ENCODE measurements around the gene CORO1C. TPM values are rescaled to one million over a fixed set of nuclear protein-coding genes. Genes with fewer than 3 reads are reported as not detected.

Gene CORO1C
- total RNA-seq, 1 donor from 2014 or later: 128 TPM

- peaks cover 48% of the 10 kb centered on the region for H4K20me1 ChIP-seq (ENCODE audit: low read depth)
- no peak for DNase-seq (ENCODE audit: low spot score)
- TF ChIP-seq EZH2 (IDR thresholded peaks at IDR 0.05) (no peak), EZH2phosphoT487 (IDR thresholded peaks at IDR 0.05) (no peak), CTCF (IDR thresholded peaks at IDR 0.05) (no peak)
- H3K79me2 ChIP-seq (ENCODE audit: low read depth): peaks cover 99% of the 10 kb centered on the region
- no peaks in the 10 kb centered on the region for H3K9me3 Mint-ChIP-seq
- peaks cover 14% of the 10 kb centered on the region for H3F3A ChIP-seq (ENCODE audit: low read depth)
- H3K4me3 ChIP-seq: no peak overlapping the region
- H3K36me3 ChIP-seq: no peaks in the 10 kb centered on the region
- H3K36me3 Mint-ChIP-seq: peaks cover 16% of the 10 kb centered on the region
- H3K9ac ChIP-seq: no peak overlapping the region
- H3K9me3 ChIP-seq (ENCODE audit: low read depth): no peaks in the 10 kb centered on the region
- H3K27me3 Mint-ChIP-seq (ENCODE audit: insufficient read depth, low read depth): no peaks in the 10 kb centered on the region
- peaks cover 11% of the 10 kb centered on the region for H3K4me1 ChIP-seq
- H3K27ac Mint-ChIP-seq: no peak overlapping the region
- H3K4me1 Mint-ChIP-seq: peaks cover 42% of the 10 kb centered on the region
- no peak overlapping the region for H3K27ac ChIP-seq
- H2AFZ ChIP-seq (replicated peaks): no peak overlapping the region
- H3K4me2 ChIP-seq: no peak overlapping the region
- no peaks in the 10 kb centered on the region for H3K27me3 ChIP-seq
- H3K4me3 Mint-ChIP-seq: no peak overlapping the region
Observed at GRCh38 chr12:108717243-108717642, 14.1 kb downstream of the CORO1C start.

- Histone ChIP-seq H3K4me1 (peaks cover 5% of the 10 kb centered on the region), H4K20me1 (ENCODE audit: low read depth) (peaks cover 44% of the 10 kb centered on the region)
Observed at GRCh38 chr12:108714866-108715265, 16.5 kb downstream of the CORO1C start.

GRCh38 chr12:108713471-108713870, 17.8 kb downstream of the CORO1C start:
- TF ChIP-seq EZH2 (IDR thresholded peaks at IDR 0.05) (no peak), CTCF (IDR thresholded peaks at IDR 0.05) (no peak), EZH2phosphoT487 (IDR thresholded peaks at IDR 0.05) (no peak)
- Mint-ChIP-seq H3K27ac (peak overlapping the region; percentile 37), H3K36me3 (peaks cover 17% of the 10 kb centered on the region), H3K9me3 (no peaks in the 10 kb centered on the region), H3K4me1 (peaks cover 34% of the 10 kb centered on the region), H3K4me3 (no peak overlapping the region), H3K27me3 (ENCODE audit: insufficient read depth, low read depth) (no peaks in the 10 kb centered on the region)
- Histone ChIP-seq H3K9me3 (ENCODE audit: low read depth) (no peaks in the 10 kb centered on the region), H3K79me2 (ENCODE audit: low read depth) (peaks cover 99% of the 10 kb centered on the region), H3K27ac (no peak overlapping the region), H4K20me1 (ENCODE audit: low read depth) (peaks cover 48% of the 10 kb centered on the region), H3K4me3 (no peak overlapping the region), H3K4me2 (no peak overlapping the region), H3K36me3 (no peaks in the 10 kb centered on the region), H3K4me1 (peaks cover 5% of the 10 kb centered on the region), H3F3A (ENCODE audit: low read depth) (peaks cover 14% of the 10 kb centered on the region), H3K9ac (no peak overlapping the region), H3K27me3 (no peaks in the 10 kb centered on the region), H2AFZ (replicated peaks) (no peak overlapping the region)
- DNase-seq (ENCODE audit: low spot score): no peak

More at GRCh38 chr12:108714866-108715265, 16.5 kb downstream of the CORO1C start:
- no peak for TF ChIP-seq EZH2 (IDR thresholded peaks at IDR 0.05)
- no peak for TF ChIP-seq EZH2phosphoT487 (IDR thresholded peaks at IDR 0.05)
- no peak for TF ChIP-seq CTCF (IDR thresholded peaks at IDR 0.05)
- Histone ChIP-seq H3K4me2 (peak overlapping the region; percentile 3), H3F3A (ENCODE audit: low read depth) (peaks cover 14% of the 10 kb centered on the region), H3K79me2 (ENCODE audit: low read depth) (peaks cover 99% of the 10 kb centered on the region), H3K27ac (no peak overlapping the region), H3K9me3 (ENCODE audit: low read depth) (no peaks in the 10 kb centered on the region), H3K27me3 (no peaks in the 10 kb centered on the region), H3K36me3 (no peaks in the 10 kb centered on the region), H3K9ac (no peak overlapping the region), H2AFZ (replicated peaks) (no peak overlapping the region), H3K4me3 (no peak overlapping the region)
- H3K4me1 Mint-ChIP-seq: peaks cover 35% of the 10 kb centered on the region
- DNase-seq (ENCODE audit: low spot score): no peak
- no peaks in the 10 kb centered on the region for H3K27me3 Mint-ChIP-seq (ENCODE audit: insufficient read depth, low read depth)
- H3K36me3 Mint-ChIP-seq: peaks cover 19% of the 10 kb centered on the region
- no peak overlapping the region for H3K4me3 Mint-ChIP-seq
- no peaks in the 10 kb centered on the region for H3K9me3 Mint-ChIP-seq
- H3K27ac Mint-ChIP-seq: no peak overlapping the region
